Gastrocnemius medialis (tissue), 4 donors: ENCODE data around the gene MYRIP. TPM values are rescaled to one million over a fixed set of nuclear protein-coding genes. Genes with fewer than 3 reads are reported as not detected.

Experiments
- ATAC-seq, 2 donors: fragments of 150-250 bp; one replicate each; pipeline ENCODE4 v1.9.1; 2016
- DNase-seq, 2 donors: peaks; one replicate each; pipeline ENCODE4 v3.0.0-alpha.2; 2019
- H3K27ac ChIP-seq, 4 donors: fragments of 200-600 bp; sonication (generic); 1 replicate in 1 of 4; 2 replicates in 3 of 4; pipeline ENCODE4 v1.5.1; 2016 to 2018; ENCODE audit warnings: mild to moderate bottlenecking in 2 of 4, moderate library complexity in 1 of 4
- H3K27me3 ChIP-seq, 3 donors: fragments of 200-600 bp; sonication (generic) in 2 of 3; 1 replicate in 1 of 3; 2 replicates in 2 of 3; pipeline versions ENCODE4 v1.5.1 to v1.6.0; 2016 to 2019; ENCODE audit warnings: mild to moderate bottlenecking in 1 of 3, moderate library complexity in 1 of 3
- H3K36me3 ChIP-seq, 2 donors: fragments of 200-600 bp; sonication (generic) in 1 of 2; one replicate each; pipeline ENCODE4 v1.5.1; 2017 to 2018
- H3K4me1 ChIP-seq, 2 donors: fragments of 200-600 bp; sonication (generic) in 1 of 2; one replicate each; pipeline ENCODE4 v1.5.1; 2016 to 2017; ENCODE audit warnings: mild to moderate bottlenecking in 2 of 2
- H3K4me3 ChIP-seq, 4 donors: fragments of 200-600 bp; sonication (generic) in 3 of 4; 1 replicate in 1 of 4; 2 replicates in 3 of 4; pipeline ENCODE4 v1.5.1; 2016 to 2019; ENCODE audit warnings: mild to moderate bottlenecking in 2 of 4
- H3K9me3 ChIP-seq, 3 donors: fragments of 200-600 bp; sonication (generic) in 2 of 3; 1 replicate in 1 of 3; 2 replicates in 2 of 3; pipeline ENCODE4 v1.5.1; 2016 to 2019
- CTCF ChIP-seq, 5 experiments: fragments of 450-650 bp in 3 of 5; fragments of 200-600 bp in 2 of 5; sonication (generic) in 2 of 5; IDR thresholded peaks in 4 of 5; conservative IDR thresholded peaks in 1 of 5; 1 replicate in 4 of 5; 2 replicates in 1 of 5; pipeline ENCODE4 v1.5.1; 2016 to 2019; ENCODE audit warnings: antibody characterized with exemption in 5 of 5, mild to moderate bottlenecking in 3 of 5, moderate library complexity in 3 of 5
- POLR2A ChIP-seq, 2 donors: fragments of 450-650 bp; IDR thresholded peaks; one replicate each; pipeline ENCODE4 v1.6.1; 2017; ENCODE audit warnings: antibody characterized with exemption in 2 of 2, mild to moderate bottlenecking in 2 of 2, moderate library complexity in 2 of 2
- in situ Hi-C, 4 donors: fragments of 200-750 bp; cut with MboI; loops; one replicate each; pipeline versions ENCODE4 v1.15.0 to v1.8.0; 2017; ENCODE audit warnings: low sequenced_read_pairs in 4 of 4
- intact Hi-C: fragments of 100-400 bp; cut with DNase I; formaldehyde crosslinking; loops from one replicate; pipeline ENCODE4 v1.15.1; 2023; ENCODE audit warnings: low total_unique reads
- total RNA-seq, 4 donors: library from RNA; depleted of rRNA; stranded (reverse); fragments of >200 nt; gene quantifications; one replicate each; pipeline versions ENCODE4 v1.1.0 to v1.2.3, GENCODE V29; 2016

MYRIP gene
- total RNA-seq, 4 donors from 2014 or later = 0.66 to 1.9 (median 1.5) TPM

GRCh38 chr3:40265181-40265580 is 455.8 kb downstream of the MYRIP start:
- H3K4me1 ChIP-seq = no peaks in the 10 kb centered on the region
- no peak overlapping the region for H3K4me3 ChIP-seq
- DNase-seq (no peak), ATAC-seq (no peak)
- no peak overlapping the region for H3K27ac ChIP-seq
- in situ Hi-C loops = no loop called here
- no peaks in the 10 kb centered on the region for H3K27me3 ChIP-seq
- H3K36me3 ChIP-seq = no peaks in the 10 kb centered on the region
- intact Hi-C loops = no loop called here
- TF ChIP-seq POLR2A (IDR thresholded peaks at IDR 0.05) (no peak), CTCF (IDR thresholded peaks at IDR 0.05 in 4 of 5, conservative IDR thresholded peaks at IDR 0.05 in 1 of 5) (no peak)
- no peaks in the 10 kb centered on the region for H3K9me3 ChIP-seq

GRCh38 chr3:40267937-40268724 is 458.7 kb downstream of the MYRIP start:
- ATAC-seq (no peak), DNase-seq (no peak)
- Histone ChIP-seq H3K4me1 (no peaks in the 10 kb centered on the region), H3K27ac (no peak overlapping the region), H3K4me3 (no peak overlapping the region), H3K9me3 (no peaks in the 10 kb centered on the region), H3K36me3 (no peaks in the 10 kb centered on the region), H3K27me3 (no peaks in the 10 kb centered on the region)
- intact Hi-C loops = no loop called here
- in situ Hi-C loops = no loop called here
- TF ChIP-seq CTCF (IDR thresholded peaks at IDR 0.05 in 4 of 5, conservative IDR thresholded peaks at IDR 0.05 in 1 of 5) = no peak
- TF ChIP-seq POLR2A (IDR thresholded peaks at IDR 0.05) = no peak

- no peak for TF ChIP-seq CTCF (IDR thresholded peaks at IDR 0.05 in 4 of 5, conservative IDR thresholded peaks at IDR 0.05 in 1 of 5)
- no peak for TF ChIP-seq POLR2A (IDR thresholded peaks at IDR 0.05)
- Histone ChIP-seq H3K9me3 (no peaks in the 10 kb centered on the region), H3K4me1 (no peaks in the 10 kb centered on the region), H3K36me3 (no peaks in the 10 kb centered on the region), H3K27me3 (no peaks in the 10 kb centered on the region), H3K4me3 (no peak overlapping the region), H3K27ac (no peak overlapping the region)
- in situ Hi-C loops = no loop called here
- intact Hi-C loops = no loop called here
- no peak for ATAC-seq
- DNase-seq = no peak
Observed at GRCh38 chr3:40268802-40269524, 459.6 kb downstream of the MYRIP start.

GRCh38 chr3:40278791-40279190 is 469.4 kb downstream of the MYRIP start:
- Histone ChIP-seq H3K27ac (no peak overlapping the region), H3K4me3 (no peak overlapping the region), H3K36me3 (no peaks in the 10 kb centered on the region), H3K27me3 (no peaks in the 10 kb centered on the region), H3K9me3 (no peaks in the 10 kb centered on the region), H3K4me1 (no peaks in the 10 kb centered on the region)
- intact Hi-C loops (no loop called here), in situ Hi-C loops (no loop called here)
- ATAC-seq (no peak), DNase-seq (no peak)
- TF ChIP-seq CTCF (IDR thresholded peaks at IDR 0.05 in 4 of 5, conservative IDR thresholded peaks at IDR 0.05 in 1 of 5) (no peak), POLR2A (IDR thresholded peaks at IDR 0.05) (no peak)
